CD4-positive, alpha-beta T cell treated with Interleukin-1 beta for 1 hour (primary cell): ENCODE results near the gene TMEM181.
"Not testable (repeated sequence)": the region's sequence is repeated elsewhere in the genome, so short reads cannot be mapped to it uniquely, and the experiment has no call there.

Experiments
- DNase-seq, 2 donors: peaks; one replicate each; pipeline ENCODE4 v3.0.0-alpha.2; 2020 to 2022

The TMEM181 gene

GRCh38 chr6:158538741-158539140 lies 21.1 kb upstream of the TMEM181 start:
- no peak for DNase-seq

GRCh38 chr6:158539413-158539812 lies 20.5 kb upstream of the TMEM181 start:
- no peak for DNase-seq

- no peak for DNase-seq
Measured at GRCh38 chr6:158539881-158540280, 20.0 kb upstream of the TMEM181 start.

- no peak for DNase-seq
Measured at GRCh38 chr6:158543606-158544185, 16.2 kb upstream of the TMEM181 start.

- DNase-seq = no peak
Measured at GRCh38 chr6:158544428-158544827, 15.5 kb upstream of the TMEM181 start.

- no peak for DNase-seq
Measured at GRCh38 chr6:158545043-158545966, 14.6 kb upstream of the TMEM181 start.

- no peak for DNase-seq
Measured at GRCh38 chr6:158548418-158549161, 11.3 kb upstream of the TMEM181 start.

- DNase-seq = no peak
Measured at GRCh38 chr6:158552055-158552795, 7.7 kb upstream of the TMEM181 start.

- no peak for DNase-seq
Measured at GRCh38 chr6:158552796-158553138, 7.1 kb upstream of the TMEM181 start.

GRCh38 chr6:158554611-158555361 lies 5.1 kb upstream of the TMEM181 start:
- DNase-seq = no peak

- no peak for DNase-seq
Measured at GRCh38 chr6:158556113-158556512, 3.8 kb upstream of the TMEM181 start.

- DNase-seq = not testable (repeated sequence)
Measured at GRCh38 chr6:158557110-158557509, 2.8 kb upstream of the TMEM181 start.

GRCh38 chr6:158557927-158558326 lies 2.0 kb upstream of the TMEM181 start:
- no peak for DNase-seq

- no peak for DNase-seq
Measured at GRCh38 chr6:158558415-158559306, 1.2 kb upstream of the TMEM181 start.

GRCh38 chr6:158559338-158559894 lies 475 bp upstream of the TMEM181 start:
- DNase-seq = no peak

- DNase-seq = no peak
Measured at GRCh38 chr6:158560836-158561320, 987 bp downstream of the TMEM181 start.

GRCh38 chr6:158561321-158561884 lies 1.5 kb downstream of the TMEM181 start:
- DNase-seq = no peak

GRCh38 chr6:158561938-158562337 lies 2.0 kb downstream of the TMEM181 start:
- DNase-seq = no peak

GRCh38 chr6:158564243-158565121 lies 4.6 kb downstream of the TMEM181 start:
- DNase-seq = peak; percentile 17 to 47
